Measurements from ENCODE around the gene CCDC43. TPM values are rescaled to one million over a fixed set of nuclear protein-coding genes. Genes with fewer than 3 reads are reported as not detected.

The CCDC43 gene
- total and polyA plus RNA-seq, 2 donors (not counting 3 experiments of a cell fraction or from before 2014, with no cell fraction given): 5.9 to 31.7 TPM

GRCh38 chr17:44645341-44645740 lies 44.2 kb downstream of the CCDC43 start:
- no TSS peak for BruUV-seq (replicated peaks)
- dilution Hi-C loops (cut with MboI; ENCODE audit: extremely low pct_ligation_motif_present, low sequenced_read_pairs) (no loop called here), intact Hi-C loops (cut with micrococcal nuclease) (no loop called here)
- FAIRE-seq: no peak
- H3K9ac ChIP-seq (replicated peaks; ENCODE audit: extremely low read depth, insufficient read depth, low read length): no peak overlapping the region
- DNase-seq (ENCODE audit: low read depth, low spot score): no peak
- H3K27ac ChIP-seq (ENCODE audit: insufficient read depth, low read depth, low read length): no peak overlapping the region
- no peak overlapping the region for H2AFZ ChIP-seq (ENCODE audit: low read depth, low read length)
- no peaks in the 10 kb centered on the region for H3K79me2 ChIP-seq (ENCODE audit: control insufficient read depth, insufficient read depth, low read length)
- no peaks in the 10 kb centered on the region for H3K9me3 ChIP-seq (replicated peaks; ENCODE audit: control insufficient read depth, insufficient read depth, low read length)
- H3K27me3 ChIP-seq (ENCODE audit: control insufficient read depth in 2 of 2, insufficient read depth in 2 of 2, low read length in 2 of 2): peaks cover 5 to 25% of the 10 kb centered on the region in 2 experiments
- no peak overlapping the region for H3K4me3 ChIP-seq (replicated peaks in 1 of 3; ENCODE audit: insufficient read depth in 1 of 3, low read depth in 1 of 3, low read length in 3 of 3)
- ChIA-PET POLR2A (no interaction called here), CTCF (interaction anchor here (0.9 to 2.1 kb wide), 3 partner anchors 10 to 122 kb away, joined by 3 to 6 read pairs (median 5); partner anchors contain the start of gene MEIOC)
- no peak overlapping the region for H3K4me2 ChIP-seq (ENCODE audit: insufficient read depth, low read length)
- no peaks in the 10 kb centered on the region for H4K20me1 ChIP-seq (replicated peaks; ENCODE audit: control insufficient read depth, extremely low read depth, insufficient read depth, low read length)
- H3K9me1 ChIP-seq (replicated peaks; ENCODE audit: control insufficient read depth, extremely low read depth, insufficient read depth, low read length): no peaks in the 10 kb centered on the region
- TF ChIP-seq POLR2A (IDR thresholded peaks at IDR 0.05; ENCODE audit: low read depth, low read length): no peak
- TF ChIP-seq MAX (IDR thresholded peaks at IDR 0.05; ENCODE audit: insufficient read depth, insufficient read length): no peak
- no peak for TF ChIP-seq EZH2 (IDR thresholded peaks at IDR 0.05; ENCODE audit: borderline replicate concordance, low read depth, low read length, severe bottlenecking)
- TF ChIP-seq CTCF (IDR thresholded peaks at IDR 0.05; ENCODE audit: extremely low read depth in 1 of 2, insufficient read depth in 1 of 2, low read depth in 1 of 2, low read length in 2 of 2): no peak
- no peak for TF ChIP-seq POLR2AphosphoS5 (IDR thresholded peaks at IDR 0.05; ENCODE audit: insufficient read depth, low read depth, low read length)
- TF ChIP-seq JUN (IDR thresholded peaks at IDR 0.05; ENCODE audit: borderline replicate concordance, insufficient read depth, insufficient read length, low read depth): no peak
- no peak for TF ChIP-seq FOS (IDR thresholded peaks at IDR 0.05; ENCODE audit: borderline replicate concordance, insufficient read depth, low read length)
- TF ChIP-seq MYC (IDR thresholded peaks at IDR 0.05; ENCODE audit: low read depth, low read length): no peak
- no peak for TF ChIP-seq GATA2 (IDR thresholded peaks at IDR 0.05; ENCODE audit: insufficient read depth, insufficient read length, low read depth, low read length)
- H3K4me1 ChIP-seq (ENCODE audit: control insufficient read depth, extremely low read depth, insufficient read depth, low read length): no peaks in the 10 kb centered on the region
- no peaks in the 10 kb centered on the region for H3K36me3 ChIP-seq (ENCODE audit: control insufficient read depth in 2 of 2, extremely low read depth in 1 of 2, insufficient read depth in 2 of 2, low read length in 2 of 2)

Measured in endothelial cell of umbilical vein (primary cell).